H1 (cell line): ENCODE measurements around the gene CTIF. TPM values are rescaled to one million over a fixed set of nuclear protein-coding genes. Genes with fewer than 3 reads are reported as not detected.

Experiments
- JUN ChIP-seq: IDR thresholded peaks from 2 replicates; pipeline ENCODE4 v1.6.1; 2011; ENCODE audit warnings: low read depth, mild to moderate bottlenecking, improper control_type of control experiment, low read length
- RNF2 ChIP-seq: fragments of 200-900, 300-1000 bp; sonication (generic); IDR thresholded peaks from 2 replicates; pipeline ENCODE4 v1.7.1; 2016; ENCODE audit warnings: borderline replicate concordance, low read depth, mild to moderate bottlenecking, antibody characterized with exemption, low read length; ENCODE audit not compliant: poor library complexity, severe bottlenecking; ENCODE audit errors: missing control alignments
- TCF12 ChIP-seq: IDR thresholded peaks from 2 replicates; pipeline ENCODE4 v1.6.1; 2011; ENCODE audit warnings: low read depth, mild to moderate bottlenecking, low read length
- polyA plus RNA-seq, 7 experiments: library from polyadenylated mRNA; depleted of rRNA in 3 of 7; stranded (reverse) in 5 of 7; unstranded in 2 of 7; fragments of >200 nt in 5 of 7; fragments of 200-250 nt in 2 of 7; gene quantifications; 1 replicate in 5 of 7; 2 replicates in 1 of 7; 4 replicates in 1 of 7; pipeline versions ENCODE4 v1.2.1 to v1.2.3, GENCODE V29; 2011 to 2013; ENCODE audit warnings: missing spikeins in 2 of 7, mixed read lengths in 2 of 7
- total RNA-seq: library from RNA; stranded (reverse); fragmentation: NEBNext Ultra II Directional; extraction: Animal tissue kit (Norgen Biotek cat#: 25700); gene quantifications from 2 replicates; pipeline ENCODE4 v1.2.1, GENCODE V29; 2021

Gene CTIF
- total and polyA plus RNA-seq, 2 of the 8 experiments (the other 6 are each of a cell fraction or from before 2014, with no cell fraction given) = 9.0 to 17.8 TPM

DNA sequence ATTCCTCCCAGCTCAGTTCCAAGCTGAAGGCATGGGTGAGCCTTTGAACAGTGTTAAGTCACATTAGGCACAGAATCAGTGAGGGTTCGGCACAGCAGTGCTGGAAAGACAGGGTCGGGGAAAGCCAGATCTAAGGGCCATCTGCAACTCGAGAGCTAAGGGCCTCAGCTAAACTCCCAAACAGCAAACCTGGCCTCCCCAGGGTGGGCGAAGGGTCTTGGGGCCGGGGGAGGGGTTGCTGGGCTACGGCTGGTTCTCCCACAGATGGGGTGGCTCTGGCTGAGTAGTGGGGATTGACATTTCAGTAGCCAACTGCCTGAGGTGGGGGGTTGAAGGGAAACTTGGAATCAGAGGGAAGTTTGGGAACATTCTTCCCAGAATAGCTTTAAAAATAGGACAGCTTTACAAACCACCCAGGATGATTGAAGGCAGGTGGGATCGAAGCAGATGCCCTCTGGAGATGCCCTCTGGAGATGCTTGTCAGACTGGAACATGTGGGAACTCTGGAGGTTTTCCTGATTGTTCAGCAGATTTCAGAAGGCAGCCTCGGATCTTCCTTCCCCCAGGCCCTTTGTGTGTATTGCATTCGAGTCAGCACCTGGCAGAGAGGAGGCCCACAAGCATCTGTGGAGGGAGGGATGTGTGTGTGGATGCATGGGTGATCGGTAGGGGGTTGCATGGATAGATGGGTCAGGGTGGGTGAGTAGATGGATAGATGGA, 255.6 kb downstream of the CTIF start (continued):
- TF ChIP-seq RNF2 (no peak), TCF12 (no peak), JUN (no peak)
